ENCODE data around the gene PLCZ1.

GRCh38 chr12:18643681-18644080 is 94.1 kb downstream of the PLCZ1 start:
- TF ChIP-seq POLR2AphosphoS5 (IDR thresholded peaks at IDR 0.05; ENCODE audit: low read depth, low read length) (no peak), REST (IDR thresholded peaks at IDR 0.05; ENCODE audit: insufficient read depth in 1 of 2, low read depth in 2 of 2, low read length in 2 of 2) (no peak), TAF1 (IDR thresholded peaks at IDR 0.05; ENCODE audit: borderline replicate concordance, insufficient read depth, low read length) (no peak), FOXP2 (optimal IDR thresholded peaks at IDR 0.05; ENCODE audit: borderline replicate concordance, extremely low read depth, extremely low read length, insufficient read depth) (no peak), SIN3A (IDR thresholded peaks at IDR 0.05; ENCODE audit: borderline replicate concordance, insufficient read depth, low read length) (no peak)
